ENCODE results near the gene ZNF234. TPM values are rescaled to one million over a fixed set of nuclear protein-coding genes. Genes with fewer than 3 reads are reported as not detected.
A peak's percentile ranks its signal among the peaks of the same experiment; 100 is the strongest.
"Not testable (repeated sequence)": the region's sequence is repeated elsewhere in the genome, so short reads cannot be mapped to it uniquely, and the experiment has no call there.

ZNF234 gene
- total RNA-seq, 1 donor from 2014 or later = 11.3 TPM

DNA sequence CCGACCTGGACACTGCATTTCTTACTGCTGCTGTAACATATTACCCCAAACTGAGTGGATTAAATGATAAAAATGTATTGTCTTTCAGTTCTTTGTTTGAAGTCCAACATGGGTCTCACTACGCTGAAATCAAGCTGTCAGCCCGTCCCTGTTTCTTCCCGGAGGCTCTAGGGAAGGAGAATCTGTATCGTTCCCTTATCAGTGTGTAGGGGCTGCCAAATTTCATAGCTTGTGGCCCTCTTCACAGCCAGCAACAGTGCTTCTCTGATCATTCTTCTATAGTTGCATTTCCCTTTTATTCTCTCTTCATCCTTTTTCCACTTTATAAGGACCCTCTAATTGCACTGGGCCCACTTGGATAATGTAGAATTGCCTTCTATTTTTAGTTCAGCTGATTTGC is 10.1 kb downstream of the ZNF234 start:
- no peak for DNase-seq (ENCODE audit: extremely low spot score in 2 of 2)
- H3K9me3 ChIP-seq = peaks cover 15% of the 10 kb centered on the region
- TF ChIP-seq POLR2AphosphoS5 (IDR thresholded peaks at IDR 0.05; ENCODE audit: insufficient read depth in 1 of 2, low read depth in 1 of 2) = no peak
- TF ChIP-seq, protein P1, sequence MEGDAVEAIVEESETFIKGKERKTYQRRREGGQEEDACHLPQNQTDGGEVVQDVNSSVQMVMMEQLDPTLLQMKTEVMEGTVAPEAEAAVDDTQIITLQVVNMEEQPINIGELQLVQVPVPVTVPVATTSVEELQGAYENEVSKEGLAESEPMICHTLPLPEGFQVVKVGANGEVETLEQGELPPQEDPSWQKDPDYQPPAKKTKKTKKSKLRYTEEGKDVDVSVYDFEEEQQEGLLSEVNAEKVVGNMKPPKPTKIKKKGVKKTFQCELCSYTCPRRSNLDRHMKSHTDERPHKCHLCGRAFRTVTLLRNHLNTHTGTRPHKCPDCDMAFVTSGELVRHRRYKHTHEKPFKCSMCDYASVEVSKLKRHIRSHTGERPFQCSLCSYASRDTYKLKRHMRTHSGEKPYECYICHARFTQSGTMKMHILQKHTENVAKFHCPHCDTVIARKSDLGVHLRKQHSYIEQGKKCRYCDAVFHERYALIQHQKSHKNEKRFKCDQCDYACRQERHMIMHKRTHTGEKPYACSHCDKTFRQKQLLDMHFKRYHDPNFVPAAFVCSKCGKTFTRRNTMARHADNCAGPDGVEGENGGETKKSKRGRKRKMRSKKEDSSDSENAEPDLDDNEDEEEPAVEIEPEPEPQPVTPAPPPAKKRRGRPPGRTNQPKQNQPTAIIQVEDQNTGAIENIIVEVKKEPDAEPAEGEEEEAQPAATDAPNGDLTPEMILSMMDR (IDR thresholded peaks at IDR 0.05) = no peak
- no peak for TF ChIP-seq POLR2A (IDR thresholded peaks at IDR 0.05)
- H3K4me3 ChIP-seq = no peak overlapping the region
- no peak overlapping the region for H3K27ac ChIP-seq
- intact Hi-C loops (cut with DNase I) = no loop called here
- no peaks in the 10 kb centered on the region for H3K27me3 ChIP-seq
- peaks cover 11 to 94% of the 10 kb centered on the region in 2 donors for H3K36me3 ChIP-seq
- no peaks in the 10 kb centered on the region for H3K4me1 ChIP-seq

DNA sequence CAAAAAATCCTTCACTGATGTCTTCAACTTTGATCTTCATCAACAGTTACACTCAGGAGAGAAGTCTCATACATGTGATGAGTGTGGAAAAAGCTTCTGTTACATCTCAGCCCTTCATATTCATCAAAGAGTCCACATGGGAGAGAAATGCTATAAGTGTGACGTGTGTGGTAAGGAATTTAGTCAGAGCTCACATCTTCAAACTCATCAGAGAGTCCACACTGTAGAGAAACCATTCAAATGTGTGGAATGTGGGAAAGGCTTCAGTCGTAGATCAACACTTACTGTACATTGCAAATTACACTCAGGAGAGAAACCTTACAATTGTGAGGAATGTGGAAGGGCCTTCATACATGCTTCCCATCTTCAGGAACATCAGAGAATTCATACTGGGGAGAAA is 15.1 kb downstream of the ZNF234 start:
- DNase-seq (ENCODE audit: extremely low spot score in 2 of 2) = no peak
- intact Hi-C loops (cut with DNase I) = no loop called here
- Histone ChIP-seq H3K4me3 (no peak overlapping the region), H3K4me1 (no peaks in the 10 kb centered on the region), H3K27ac (no peak overlapping the region), H3K9me3 (peaks cover 48% of the 10 kb centered on the region), H3K27me3 (no peaks in the 10 kb centered on the region), H3K36me3 (peaks cover 6 to 73% of the 10 kb centered on the region in 2 donors)
- TF ChIP-seq, protein P1 (IDR thresholded peaks at IDR 0.05) = no peak
- TF ChIP-seq POLR2AphosphoS5 (IDR thresholded peaks at IDR 0.05; ENCODE audit: insufficient read depth in 1 of 2, low read depth in 1 of 2) = no peak
- TF ChIP-seq POLR2A (IDR thresholded peaks at IDR 0.05) = no peak

DNA sequence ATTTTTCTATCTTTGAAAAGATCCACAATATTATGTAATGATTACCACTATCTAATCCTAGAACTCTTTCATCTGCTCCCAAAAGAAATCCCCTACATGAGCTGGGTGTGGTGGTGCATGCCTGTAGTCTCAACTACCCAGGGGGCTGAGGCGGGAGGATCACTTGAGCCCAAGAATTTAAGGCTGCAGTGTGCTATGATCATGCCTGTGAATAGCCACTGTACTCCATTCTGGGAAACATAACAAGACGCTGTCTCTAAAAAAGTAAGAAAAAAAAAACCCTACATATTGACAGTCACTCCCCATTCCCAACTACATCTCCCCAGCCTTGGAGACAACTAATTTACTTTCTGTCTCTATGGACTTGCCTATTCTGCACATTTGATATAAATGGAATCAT is 22.4 kb downstream of the ZNF234 start:
- no peak for DNase-seq (ENCODE audit: extremely low spot score in 2 of 2)
- TF ChIP-seq POLR2A (IDR thresholded peaks at IDR 0.05) (no peak), POLR2AphosphoS5 (IDR thresholded peaks at IDR 0.05; ENCODE audit: insufficient read depth in 1 of 2, low read depth in 1 of 2) (no peak)
- TF ChIP-seq, protein P1 (IDR thresholded peaks at IDR 0.05) = no peak
- Histone ChIP-seq H3K27me3 (no peaks in the 10 kb centered on the region), H3K4me3 (no peak overlapping the region), H3K9me3 (peaks cover 10% of the 10 kb centered on the region), H3K36me3 (peaks cover 0 to 30% of the 10 kb centered on the region in 2 donors), H3K4me1 (peaks cover 16% of the 10 kb centered on the region), H3K27ac (no peak overlapping the region)
- intact Hi-C loops (cut with DNase I) = no loop called here

DNA sequence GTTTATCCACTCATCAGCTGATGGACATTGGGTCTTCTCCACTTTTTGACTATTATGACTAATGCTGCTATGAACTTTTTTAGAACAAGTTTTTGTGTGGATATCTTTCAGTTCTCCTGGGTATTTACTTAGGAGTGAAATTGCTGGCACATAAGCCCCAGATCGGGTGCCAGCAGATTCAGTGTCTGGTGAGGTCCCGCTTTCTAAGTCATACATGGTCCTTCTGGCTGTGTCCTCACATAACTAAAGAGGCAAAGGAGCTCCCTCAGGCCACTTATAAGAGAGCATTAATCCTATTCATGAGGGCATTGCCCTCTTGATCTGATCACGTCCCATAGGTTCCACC is 22.9 kb downstream of the ZNF234 start:
- peaks cover 7% of the 10 kb centered on the region for H3K9me3 ChIP-seq
- H3K4me1 ChIP-seq = peaks cover 16% of the 10 kb centered on the region
- H3K36me3 ChIP-seq = peaks cover 0 to 33% of the 10 kb centered on the region in 2 donors
- H3K27me3 ChIP-seq = no peaks in the 10 kb centered on the region
- intact Hi-C loops (cut with DNase I) = no loop called here
- peak overlapping the region; percentile 59 to 79 for H3K4me3 ChIP-seq
- no peak for DNase-seq (ENCODE audit: extremely low spot score in 2 of 2)
- H3K27ac ChIP-seq = peak overlapping the region; percentile 84
- TF ChIP-seq, protein P1 (IDR thresholded peaks at IDR 0.05) = no peak
- no peak for TF ChIP-seq POLR2AphosphoS5 (IDR thresholded peaks at IDR 0.05; ENCODE audit: insufficient read depth in 1 of 2, low read depth in 1 of 2)

DNA sequence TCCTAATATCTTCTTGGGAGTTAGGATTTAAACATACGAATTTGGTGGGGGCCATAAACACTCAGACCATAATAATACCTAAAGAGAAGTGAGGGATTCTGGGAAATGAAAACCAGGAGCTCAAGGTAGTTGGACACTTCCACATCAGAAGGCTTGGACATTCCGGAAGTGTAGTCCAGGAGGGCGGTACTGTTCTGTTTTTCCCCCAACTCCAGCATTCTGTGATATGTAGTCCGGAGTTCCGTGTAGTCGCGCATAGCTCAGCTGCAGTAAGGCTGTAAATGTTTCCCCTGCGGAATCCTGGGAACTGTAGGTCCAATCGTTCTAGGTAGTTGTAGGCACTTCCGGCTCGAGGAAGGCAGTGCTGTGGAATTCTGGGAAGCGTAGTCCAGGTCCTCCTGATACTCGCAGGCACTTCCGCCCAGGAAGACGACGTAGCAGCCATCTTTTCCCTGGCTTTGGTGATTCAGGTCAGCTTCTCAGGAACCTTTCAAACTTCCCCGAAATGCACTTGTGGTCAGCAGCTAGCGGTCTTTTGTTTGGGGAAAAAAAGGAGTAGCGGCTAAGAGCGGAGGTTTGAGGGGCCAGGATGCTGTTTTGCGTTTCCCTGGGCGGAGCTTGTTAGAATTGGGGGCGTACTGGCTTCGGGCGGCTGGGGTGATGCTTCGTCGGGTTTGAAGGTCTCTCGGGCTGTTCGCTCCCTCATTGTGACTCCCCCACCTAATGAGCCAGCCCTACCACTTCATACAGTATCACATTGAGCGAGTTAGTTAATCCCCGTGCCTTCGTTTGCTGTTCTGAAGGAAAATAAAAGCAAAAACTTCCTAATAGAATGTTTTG is 23.5 kb downstream of the ZNF234 start, which contains the start of gene ZNF226:
TSS of gene ZNF226 (plus strand) at position 428 of the 840 bp plus-strand sequence. CDS start 4,981 bp downstream, outside the sequence.
- Histone ChIP-seq H3K36me3 (peaks cover 2 to 39% of the 10 kb centered on the region in 2 donors), H3K27ac (peak within 1 kb of the TSS; percentile 84), H3K4me3 (peak within 1 kb of the TSS; percentile 59 to 79), H3K27me3 (no peaks in the 10 kb centered on the region), H3K9me3 (peaks cover 8% of the 10 kb centered on the region), H3K4me1 (peaks cover 16% of the 10 kb centered on the region)
- peak in 1 of 2 donors; percentile 93 for DNase-seq (ENCODE audit: extremely low spot score in 2 of 2)
- peak; percentile 21 to 98 for TF ChIP-seq POLR2AphosphoS5 (IDR thresholded peaks at IDR 0.05; ENCODE audit: insufficient read depth in 1 of 2, low read depth in 1 of 2)
- TF ChIP-seq, protein P1 (IDR thresholded peaks at IDR 0.05) = no peak
- intact Hi-C loops (cut with DNase I) = no loop called here

DNA sequence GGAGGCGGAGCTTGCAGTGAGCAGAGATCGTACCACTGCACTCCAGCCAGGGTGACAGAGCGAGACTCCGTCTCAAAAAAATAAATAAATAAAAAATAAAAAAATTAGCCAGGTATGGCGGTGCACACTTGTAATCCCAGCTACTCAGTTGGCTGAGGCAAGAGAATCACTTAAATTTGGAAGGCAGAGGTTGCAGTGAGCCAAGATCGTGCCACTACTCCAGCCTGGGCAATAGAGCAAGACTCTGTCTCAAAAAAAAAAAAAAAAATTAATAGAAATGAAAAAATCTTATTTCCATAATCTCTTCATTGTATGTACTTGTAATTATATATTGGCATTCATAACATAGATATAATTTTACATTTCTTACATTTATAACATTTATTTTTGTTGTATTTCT is 29.3 kb downstream of the ZNF234 start:
- H3K4me1 ChIP-seq; DNase-seq (ENCODE audit: extremely low spot score in 2 of 2); H3K4me3 ChIP-seq; intact Hi-C loops (cut with DNase I); H3K27ac ChIP-seq; H3K27me3 ChIP-seq: not testable (repeated sequence)
- H3K36me3 ChIP-seq = peaks cover 29 to 97% of the 10 kb centered on the region in 2 donors
- peaks cover 54% of the 10 kb centered on the region for H3K9me3 ChIP-seq
